IMR-90 (cell line): ENCODE results near the gene MRFAP1L1. TPM values are rescaled to one million over a fixed set of nuclear protein-coding genes. Genes with fewer than 3 reads are reported as not detected.

Source experiments
- ATAC-seq: fragments of 200-7000 bp; cut with Tn5 transposase; 2 replicates; pipeline ENCODE4 v1.9.1; 2020; ENCODE audit warnings: low read depth, mild to moderate bottlenecking, moderate library complexity
- BruUV-seq: library from RNA; stranded (reverse); fragments of 400-500 nt; replicated peaks from 2 replicates; lab custom pipeline; 2021; lab: Mats Ljungman, UMichigan
- CTCF ChIA-PET: fragments of 300-600 bp; formaldehyde crosslinking; extraction: SDS; loops from one replicate; lab custom pipeline; 2021; ENCODE audit warnings: antibody characterized with exemption; lab: Yijun Ruan, JAX
- POLR2A ChIA-PET: fragments of 300-600 bp; sonication (Branson Sonifier 250); formaldehyde crosslinking; loops from one replicate; lab custom pipeline; 2022; ENCODE audit warnings: antibody characterized with exemption; ENCODE audit not compliant: unreplicated experiment; lab: Charles Lee
- DNase-seq: peaks from one replicate; pipeline ENCODE4 v3.0.0; 2013
- H2AFZ ChIP-seq: replicated peaks from 2 replicates; pipeline ENCODE3; 2013; ENCODE audit warnings: low read length, mild to moderate bottlenecking; ENCODE audit not compliant: poor library complexity
- H2AK5ac ChIP-seq: 2 replicates; pipeline ENCODE4 v1.6.1; 2013; ENCODE audit warnings: low read depth, low read length, inconsistent platforms
- H2AK9ac ChIP-seq: replicated peaks from 2 replicates; pipeline ENCODE3; 2013; ENCODE audit warnings: mild to moderate bottlenecking, low read depth, low read length, moderate library complexity; ENCODE audit not compliant: poor library complexity
- H2BK120ac ChIP-seq: 2 replicates; pipeline ENCODE4 v1.6.1; 2013; ENCODE audit warnings: low read depth, low read length, inconsistent platforms
- H2BK15ac ChIP-seq: 3 replicates; pipeline ENCODE4 v1.6.1; 2013; ENCODE audit warnings: low read depth, low read length, inconsistent platforms
- H2BK20ac ChIP-seq: 2 replicates; pipeline ENCODE4 v1.6.1; 2013; ENCODE audit warnings: low read depth, mild to moderate bottlenecking, inconsistent platforms, low read length, moderate library complexity
- H2BK5ac ChIP-seq: 2 replicates; pipeline ENCODE4 v1.6.1; 2013; ENCODE audit warnings: mild to moderate bottlenecking, low read depth, low read length, inconsistent platforms; ENCODE audit not compliant: poor library complexity, severe bottlenecking
- H3K14ac ChIP-seq: replicated peaks from 2 replicates; pipeline ENCODE4 v1.6.1; 2013; ENCODE audit warnings: low read depth, low read length, inconsistent platforms
- H3K18ac ChIP-seq: 2 replicates; pipeline ENCODE4 v1.6.1; 2013; ENCODE audit warnings: low read depth, low read length, control low read depth
- H3K23ac ChIP-seq: 2 replicates; pipeline ENCODE4 v1.6.1; 2013; ENCODE audit warnings: low read depth, low read length, inconsistent platforms
- H3K27ac ChIP-seq: 2 replicates; pipeline ENCODE4 v1.5.1; 2013; ENCODE audit warnings: mild to moderate bottlenecking, control low read depth, low read length; ENCODE audit not compliant: insufficient read depth
- H3K27me3 ChIP-seq: 2 replicates; pipeline ENCODE4 v1.6.1; 2013; ENCODE audit warnings: low read length; ENCODE audit not compliant: control insufficient read depth, insufficient read depth
- H3K36me3 ChIP-seq: 2 replicates; pipeline ENCODE4 v1.6.1; 2013; ENCODE audit warnings: low read length, mixed read lengths; ENCODE audit not compliant: control insufficient read depth, insufficient read depth
- H3K4ac ChIP-seq: 2 replicates; pipeline ENCODE4 v1.6.1; 2013; ENCODE audit warnings: low read depth, low read length, inconsistent platforms
- H3K4me1 ChIP-seq: 2 replicates; pipeline ENCODE4 v1.6.1; 2013; ENCODE audit warnings: low read length, mixed read lengths; ENCODE audit not compliant: control insufficient read depth, insufficient read depth
- H3K4me2 ChIP-seq: 2 replicates; pipeline ENCODE4 v1.6.1; 2013; ENCODE audit warnings: low read depth, mild to moderate bottlenecking, control low read depth, low read length, moderate library complexity
- H3K4me3 ChIP-seq: 2 replicates; pipeline ENCODE4 v1.5.1; 2013; ENCODE audit warnings: low read depth, mild to moderate bottlenecking, control low read depth, low read length, moderate library complexity; ENCODE audit not compliant: insufficient read depth
- H3K56ac ChIP-seq: 2 replicates; pipeline ENCODE4 v1.6.1; 2013; ENCODE audit warnings: low read length, inconsistent platforms; ENCODE audit not compliant: insufficient read depth; ENCODE audit errors: extremely low read depth
- H3K79me1 ChIP-seq, 2 experiments: 2 replicates each; pipeline ENCODE4 v1.6.1; 2013; ENCODE audit warnings: low read length in 2 of 2, inconsistent platforms in 1 of 2, low read depth in 1 of 2
- H3K9ac ChIP-seq: 2 replicates; pipeline ENCODE4 v1.6.1; 2013; ENCODE audit warnings: low read depth, low read length, control low read depth
- H3K9me1 ChIP-seq: 2 replicates; pipeline ENCODE4 v1.6.1; 2013; ENCODE audit warnings: low read length, inconsistent platforms; ENCODE audit not compliant: insufficient read depth
- H3K9me3 ChIP-seq: 2 replicates; pipeline ENCODE4 v1.6.1; 2013; ENCODE audit warnings: low read length; ENCODE audit not compliant: control insufficient read depth, insufficient read depth
- H4K20me1 ChIP-seq: 2 replicates; pipeline ENCODE4 v1.6.1; 2013; ENCODE audit warnings: low read length, inconsistent platforms; ENCODE audit not compliant: insufficient read depth
- H4K5ac ChIP-seq: 2 replicates; pipeline ENCODE4 v1.6.1; 2013; ENCODE audit warnings: mild to moderate bottlenecking, low read depth, low read length, control low read depth
- H4K8ac ChIP-seq, 2 experiments: 2 replicates each; pipeline ENCODE4 v1.6.1; 2013; ENCODE audit warnings: low read depth in 2 of 2, low read length in 2 of 2, control low read depth in 1 of 2, inconsistent platforms in 1 of 2
- H4K91ac ChIP-seq: 2 replicates; pipeline ENCODE4 v1.6.1; 2013; ENCODE audit warnings: low read depth, low read length, inconsistent platforms; ENCODE audit not compliant: insufficient read depth
- BHLHE40 ChIP-seq: fragments of 150-350 bp; IDR thresholded peaks from 2 replicates; pipeline ENCODE4 v1.6.1; 2016; ENCODE audit warnings: mild to moderate bottlenecking, low read depth, low read length
- NFE2L2 ChIP-seq: fragments of 150-350 bp; IDR thresholded peaks from 2 replicates; pipeline ENCODE4 v1.6.1; 2016; ENCODE audit warnings: low read depth, mild to moderate bottlenecking, low read length
- SMC3 ChIP-seq: fragments of 150-350 bp; IDR thresholded peaks from 2 replicates; pipeline ENCODE4 v1.6.1; 2016; ENCODE audit warnings: low read depth, mild to moderate bottlenecking, antibody characterized with exemption, low read length, moderate library complexity
- WGBS, 2 experiments: methylation state at CpG; one replicate each; pipeline versions ENCODE4 v1.1.5 to v1.1.7; 2013; ENCODE audit warnings: missing lambda C conversion rate in 2 of 2; ENCODE audit not compliant: insufficient read length in 1 of 2; ENCODE audit errors: extremely low coverage in 2 of 2; 5-methylcytosine and 5-hydroxymethylcytosine counted together
- dilution Hi-C: fragments of 300-500 bp; cut with HindIII; formaldehyde crosslinking; loops from one replicate; pipeline ENCODE4 v1.14.3; 2018; ENCODE audit warnings: low sequenced_read_pairs; ENCODE audit not compliant: unreplicated experiment
- in situ Hi-C: fragments of 300-500 bp; cut with MboI; formaldehyde crosslinking; loops from 3 replicates; pipeline ENCODE4 v1.14.3; 2019; ENCODE audit warnings: low sequenced_read_pairs, inconsistent platforms, mixed read lengths
- intact Hi-C: fragments of 100-400 bp; cut with micrococcal nuclease; formaldehyde crosslinking; loops from 2 replicates; pipeline ENCODE4 v1.10.0; 2022
- polyA plus RNA-seq, 3 experiments: library from polyadenylated mRNA; depleted of rRNA; stranded (reverse); fragments of >200 nt; gene quantifications; 2 replicates each; pipeline ENCODE4 v1.2.3, GENCODE V29; 2012; ENCODE audit warnings: low replicate concordance in 1 of 3
- total RNA-seq: library from RNA; depleted of rRNA; stranded (reverse); fragments of >200 nt; gene quantifications from 2 replicates; pipeline ENCODE4 v1.2.3, GENCODE V29; 2012

Gene MRFAP1L1
- total and polyA plus RNA-seq, 2 of the 4 experiments (the other 2 are of a cell fraction): 31.7 to 47.0 TPM

- WGBS, 2 experiments: 91% methylated on average over 10 of the region's 12 CpGs; no CpG with 5 or more reads in 1 of the 2 experiments
- Histone ChIP-seq H2AK9ac (no peak overlapping the region), H3K9me1 (peaks cover 14% of the 10 kb centered on the region), H4K91ac (no peak overlapping the region), H4K5ac (no peak overlapping the region), H3K18ac (no peak overlapping the region), H2AFZ (no peak overlapping the region), H3K4ac (no peak overlapping the region), H3K4me2 (no peak overlapping the region), H2BK15ac (no peak overlapping the region), H2BK5ac (no peak overlapping the region), H3K4me3 (no peak overlapping the region), H3K4me1 (peaks cover 4% of the 10 kb centered on the region; the same call in 1 of the 2 replicates), H3K56ac (no peak overlapping the region), H3K27ac (no peak overlapping the region), H3K36me3 (no peaks in the 10 kb centered on the region), H4K20me1 (no peaks in the 10 kb centered on the region), H2BK120ac (no peak overlapping the region), H4K8ac (no peak overlapping the region), H2AK5ac (no peak overlapping the region), H3K23ac (no peak overlapping the region), H2BK20ac (no peak overlapping the region), H3K27me3 (no peaks in the 10 kb centered on the region), H3K79me1 (peaks cover 0 to 7% of the 10 kb centered on the region in 2 experiments; a peak in 2 of 4 replicates), H3K14ac (no peak overlapping the region), H3K9ac (no peak overlapping the region), H3K9me3 (no peaks in the 10 kb centered on the region)
- intact Hi-C loops (loop anchor here (5.0 kb wide), 1 partner anchor 269 kb away; no protein-coding TSS in a partner anchor), dilution Hi-C loops (no loop called here), in situ Hi-C loops (loop anchor here (5.0 kb wide), 2 partner anchors 154 to 349 kb away; no protein-coding TSS in a partner anchor)
- BruUV-seq: no TSS peak
- no peak for ATAC-seq
- CTCF ChIA-PET: no interaction called here
- TF ChIP-seq BHLHE40 (no peak), SMC3 (no peak), NFE2L2 (no peak)
- POLR2A ChIA-PET: no interaction called here
- no peak for DNase-seq
Measured at GRCh38 chr4:6722891-6723290, 13.2 kb upstream of the MRFAP1L1 start.
